Ishikawa (cell line): ENCODE measurements around the gene CYP4F22.

Source experiments
- RAD21 ChIP-seq: IDR thresholded peaks from 2 replicates; pipeline ENCODE4 v1.6.1; 2012; ENCODE audit warnings: low read depth
- TAF1 ChIP-seq: IDR thresholded peaks from 2 replicates; pipeline ENCODE4 v1.6.1; 2012; ENCODE audit warnings: low read depth, mild to moderate bottlenecking
- ZBTB7A ChIP-seq: IDR thresholded peaks from 2 replicates; pipeline ENCODE4 v1.6.1; 2012; ENCODE audit warnings: low read depth
- TF ChIP-seq, protein P1 (sequence below): IDR thresholded peaks from 2 replicates; pipeline ENCODE4 v1.6.1; 2012; ENCODE audit warnings: low read depth, mild to moderate bottlenecking

DNA sequence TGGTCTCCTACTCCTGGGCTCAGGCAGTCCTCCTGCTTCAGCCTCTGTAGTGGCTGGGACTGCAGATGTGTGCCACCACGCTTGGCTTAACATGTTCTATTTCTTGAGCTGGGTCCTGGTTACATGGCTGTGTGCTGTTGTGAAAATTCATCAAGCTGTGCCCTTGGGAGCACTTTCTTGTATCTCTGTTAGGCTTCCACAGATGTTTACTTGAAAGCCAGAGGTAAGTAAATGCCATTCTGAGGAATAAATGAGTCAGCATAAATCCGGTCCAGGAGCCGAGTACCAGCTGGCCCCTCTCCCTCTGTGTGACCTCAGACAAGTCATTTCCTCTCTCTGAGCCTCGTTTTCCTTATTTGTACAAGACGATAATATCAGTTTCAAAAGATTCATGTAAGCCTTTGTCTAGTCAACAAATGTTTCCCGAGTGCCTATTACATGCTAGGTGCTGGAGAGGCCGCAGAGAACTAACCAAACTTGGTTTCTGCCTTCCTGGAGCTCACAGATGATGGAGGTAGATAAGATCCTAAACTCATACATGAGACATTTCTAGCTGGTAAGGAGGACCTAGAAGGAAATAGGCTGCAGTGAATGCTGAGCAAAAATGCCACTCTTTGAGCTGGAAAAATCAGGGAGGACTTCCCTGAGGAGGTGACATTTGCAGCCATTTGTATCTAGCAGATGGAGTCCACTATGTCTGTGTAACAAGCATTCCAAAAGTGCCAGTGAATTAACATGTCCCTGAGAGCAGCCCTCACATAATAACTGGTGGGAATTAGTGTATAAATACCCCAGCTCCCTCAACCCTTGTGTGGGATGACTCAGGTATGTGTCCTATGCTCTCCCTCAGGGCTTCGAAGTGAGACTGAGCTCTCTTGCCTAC, 41.2 kb upstream of the CYP4F22 start:
- no peak for TF ChIP-seq ZBTB7A
- no peak for TF ChIP-seq RAD21
- TF ChIP-seq, protein P1, sequence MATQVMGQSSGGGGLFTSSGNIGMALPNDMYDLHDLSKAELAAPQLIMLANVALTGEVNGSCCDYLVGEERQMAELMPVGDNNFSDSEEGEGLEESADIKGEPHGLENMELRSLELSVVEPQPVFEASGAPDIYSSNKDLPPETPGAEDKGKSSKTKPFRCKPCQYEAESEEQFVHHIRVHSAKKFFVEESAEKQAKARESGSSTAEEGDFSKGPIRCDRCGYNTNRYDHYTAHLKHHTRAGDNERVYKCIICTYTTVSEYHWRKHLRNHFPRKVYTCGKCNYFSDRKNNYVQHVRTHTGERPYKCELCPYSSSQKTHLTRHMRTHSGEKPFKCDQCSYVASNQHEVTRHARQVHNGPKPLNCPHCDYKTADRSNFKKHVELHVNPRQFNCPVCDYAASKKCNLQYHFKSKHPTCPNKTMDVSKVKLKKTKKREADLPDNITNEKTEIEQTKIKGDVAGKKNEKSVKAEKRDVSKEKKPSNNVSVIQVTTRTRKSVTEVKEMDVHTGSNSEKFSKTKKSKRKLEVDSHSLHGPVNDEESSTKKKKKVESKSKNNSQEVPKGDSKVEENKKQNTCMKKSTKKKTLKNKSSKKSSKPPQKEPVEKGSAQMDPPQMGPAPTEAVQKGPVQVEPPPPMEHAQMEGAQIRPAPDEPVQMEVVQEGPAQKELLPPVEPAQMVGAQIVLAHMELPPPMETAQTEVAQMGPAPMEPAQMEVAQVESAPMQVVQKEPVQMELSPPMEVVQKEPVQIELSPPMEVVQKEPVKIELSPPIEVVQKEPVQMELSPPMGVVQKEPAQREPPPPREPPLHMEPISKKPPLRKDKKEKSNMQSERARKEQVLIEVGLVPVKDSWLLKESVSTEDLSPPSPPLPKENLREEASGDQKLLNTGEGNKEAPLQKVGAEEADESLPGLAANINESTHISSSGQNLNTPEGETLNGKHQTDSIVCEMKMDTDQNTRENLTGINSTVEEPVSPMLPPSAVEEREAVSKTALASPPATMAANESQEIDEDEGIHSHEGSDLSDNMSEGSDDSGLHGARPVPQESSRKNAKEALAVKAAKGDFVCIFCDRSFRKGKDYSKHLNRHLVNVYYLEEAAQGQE: no peak
- no peak for TF ChIP-seq TAF1
